Measurements from ENCODE around the gene DPP3. TPM values are rescaled to one million over a fixed set of nuclear protein-coding genes. Genes with fewer than 3 reads are reported as not detected.

DPP3 gene
- total RNA-seq, 1 experiment from 2014 or later, result 180 TPM

GRCh38 chr11:66497206-66497605 is 17.0 kb downstream of the DPP3 start:
- DNase-seq (ENCODE audit: low read depth, low spot score), result no peak
- no TSS peak for BruUV-seq (replicated peaks)
- Histone ChIP-seq H3K4me1 (ENCODE audit: control insufficient read depth, insufficient read depth, low read length) (no peaks in the 10 kb centered on the region), H3K9me3 (ENCODE audit: control insufficient read depth, insufficient read depth, low read depth, low read length) (no peaks in the 10 kb centered on the region), H3K4me3 (ENCODE audit: low read depth in 2 of 2, low read length in 2 of 2) (no peak overlapping the region), H3K27me3 (ENCODE audit: control insufficient read depth, insufficient read depth, low read length) (no peaks in the 10 kb centered on the region), H3K36me3 (ENCODE audit: control insufficient read depth, insufficient read depth, low read length) (peaks cover 5% of the 10 kb centered on the region; the same call in 1 of the 2 replicates), H3K27ac (ENCODE audit: low read length) (no peak overlapping the region)
- in situ Hi-C loops (cut with HindIII; ENCODE audit: low pct_unique_long_range_greater_than_20kb, low sequenced_read_pairs) (no loop called here), intact Hi-C loops (cut with micrococcal nuclease; ENCODE audit: unreplicated experiment) (no loop called here)
- no peak for ATAC-seq
- ChIA-PET CTCF (no interaction called here), POLR2A (no interaction called here)
- TF ChIP-seq SIN3A (IDR thresholded peaks at IDR 0.05; ENCODE audit: borderline replicate concordance, insufficient read depth, low read depth, low read length) (no peak), TCF7L2 (IDR thresholded peaks at IDR 0.05; ENCODE audit: low read depth, low read length) (no peak), CTCF (IDR thresholded peaks at IDR 0.05) (no peak), POLR2AphosphoS5 (IDR thresholded peaks at IDR 0.05; ENCODE audit: low read depth, low read length) (no peak)
- TF ChIP-seq, protein P1, sequence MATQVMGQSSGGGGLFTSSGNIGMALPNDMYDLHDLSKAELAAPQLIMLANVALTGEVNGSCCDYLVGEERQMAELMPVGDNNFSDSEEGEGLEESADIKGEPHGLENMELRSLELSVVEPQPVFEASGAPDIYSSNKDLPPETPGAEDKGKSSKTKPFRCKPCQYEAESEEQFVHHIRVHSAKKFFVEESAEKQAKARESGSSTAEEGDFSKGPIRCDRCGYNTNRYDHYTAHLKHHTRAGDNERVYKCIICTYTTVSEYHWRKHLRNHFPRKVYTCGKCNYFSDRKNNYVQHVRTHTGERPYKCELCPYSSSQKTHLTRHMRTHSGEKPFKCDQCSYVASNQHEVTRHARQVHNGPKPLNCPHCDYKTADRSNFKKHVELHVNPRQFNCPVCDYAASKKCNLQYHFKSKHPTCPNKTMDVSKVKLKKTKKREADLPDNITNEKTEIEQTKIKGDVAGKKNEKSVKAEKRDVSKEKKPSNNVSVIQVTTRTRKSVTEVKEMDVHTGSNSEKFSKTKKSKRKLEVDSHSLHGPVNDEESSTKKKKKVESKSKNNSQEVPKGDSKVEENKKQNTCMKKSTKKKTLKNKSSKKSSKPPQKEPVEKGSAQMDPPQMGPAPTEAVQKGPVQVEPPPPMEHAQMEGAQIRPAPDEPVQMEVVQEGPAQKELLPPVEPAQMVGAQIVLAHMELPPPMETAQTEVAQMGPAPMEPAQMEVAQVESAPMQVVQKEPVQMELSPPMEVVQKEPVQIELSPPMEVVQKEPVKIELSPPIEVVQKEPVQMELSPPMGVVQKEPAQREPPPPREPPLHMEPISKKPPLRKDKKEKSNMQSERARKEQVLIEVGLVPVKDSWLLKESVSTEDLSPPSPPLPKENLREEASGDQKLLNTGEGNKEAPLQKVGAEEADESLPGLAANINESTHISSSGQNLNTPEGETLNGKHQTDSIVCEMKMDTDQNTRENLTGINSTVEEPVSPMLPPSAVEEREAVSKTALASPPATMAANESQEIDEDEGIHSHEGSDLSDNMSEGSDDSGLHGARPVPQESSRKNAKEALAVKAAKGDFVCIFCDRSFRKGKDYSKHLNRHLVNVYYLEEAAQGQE (IDR thresholded peaks at IDR 0.05; ENCODE audit: insufficient read depth in 1 of 2, low read depth in 2 of 2, low read length in 1 of 2), result no peak

DNA sequence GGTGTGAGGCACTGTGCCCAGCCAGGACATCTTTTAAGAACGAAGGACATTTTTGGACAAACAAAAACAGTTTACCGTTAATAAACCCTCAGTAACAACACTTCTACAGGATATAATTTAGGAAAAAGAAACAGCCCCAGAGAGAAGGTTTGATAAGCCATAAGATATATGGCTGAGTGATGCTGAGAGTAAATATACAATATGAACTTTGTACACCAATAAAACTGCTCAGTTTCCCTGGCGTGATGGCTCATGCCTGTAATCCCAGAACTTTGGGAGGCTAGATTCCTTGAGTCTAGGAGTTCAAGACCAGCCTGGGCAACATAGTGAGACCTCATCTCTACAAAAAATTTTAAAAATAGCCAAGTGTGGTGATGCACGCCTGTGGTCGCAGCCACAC is 18.3 kb downstream of the DPP3 start:
- TF ChIP-seq SIN3A (IDR thresholded peaks at IDR 0.05; ENCODE audit: borderline replicate concordance, insufficient read depth, low read depth, low read length), result no peak
- TF ChIP-seq, protein P1 (IDR thresholded peaks at IDR 0.05; ENCODE audit: insufficient read depth in 1 of 2, low read depth in 2 of 2, low read length in 1 of 2), result no peak
- TF ChIP-seq CTCF (IDR thresholded peaks at IDR 0.05), result no peak
- no peak for TF ChIP-seq POLR2AphosphoS5 (IDR thresholded peaks at IDR 0.05; ENCODE audit: low read depth, low read length)
- no peak for TF ChIP-seq TCF7L2 (IDR thresholded peaks at IDR 0.05; ENCODE audit: low read depth, low read length)
- ChIA-PET CTCF (no interaction called here), POLR2A (no interaction called here)
- Histone ChIP-seq H3K36me3 (ENCODE audit: control insufficient read depth, insufficient read depth, low read length) (no peaks in the 10 kb centered on the region; the same call in 1 of the 2 replicates), H3K27me3 (ENCODE audit: control insufficient read depth, insufficient read depth, low read length) (no peaks in the 10 kb centered on the region), H3K4me1 (ENCODE audit: control insufficient read depth, insufficient read depth, low read length) (no peaks in the 10 kb centered on the region), H3K9me3 (ENCODE audit: control insufficient read depth, insufficient read depth, low read depth, low read length) (no peaks in the 10 kb centered on the region), H3K4me3 (ENCODE audit: low read depth in 2 of 2, low read length in 2 of 2) (no peak overlapping the region), H3K27ac (ENCODE audit: low read length) (no peak overlapping the region)
- in situ Hi-C loops (cut with HindIII; ENCODE audit: low pct_unique_long_range_greater_than_20kb, low sequenced_read_pairs), result no loop called here
- no peak for ATAC-seq
- DNase-seq (ENCODE audit: low read depth, low spot score), result no peak
- no TSS peak for BruUV-seq (replicated peaks)
- intact Hi-C loops (cut with micrococcal nuclease; ENCODE audit: unreplicated experiment), result no loop called here

All from Panc1 (cell line).